ENCODE data around the gene HIBCH. TPM values are rescaled to one million over a fixed set of nuclear protein-coding genes. Genes with fewer than 3 reads are reported as not detected.
A peak's percentile ranks its signal among the peaks of the same experiment; 100 is the strongest.

The HIBCH gene
- total and polyA plus RNA-seq, 2 experiments from 2014 or later = 15.9 to 70.0 TPM

DNA sequence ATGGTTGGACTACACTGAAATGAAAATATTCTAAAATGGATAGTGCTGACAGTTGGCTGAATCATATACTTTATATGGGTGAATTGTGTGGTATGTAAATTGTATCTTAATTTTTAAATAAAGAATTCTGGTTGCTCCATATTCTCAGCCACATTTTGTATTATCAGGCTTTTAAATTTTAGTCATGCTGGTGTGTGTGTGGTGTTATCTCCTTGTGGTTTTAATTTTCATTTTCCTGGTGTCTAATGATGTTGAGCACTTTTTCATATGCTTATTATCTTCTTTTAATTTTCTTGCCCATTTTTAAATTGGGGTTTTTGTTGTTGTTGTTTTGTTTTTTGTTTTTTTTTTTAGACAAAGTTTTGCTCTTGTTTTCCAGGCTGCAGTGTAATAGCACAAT, 3.8 kb upstream of the HIBCH start:
- no peak overlapping the region for H3K27ac ChIP-seq
- no peak for DNase-seq (ENCODE audit: low read depth in 1 of 2, low spot score in 1 of 2)
- H3K4me1 ChIP-seq (ENCODE audit: low read depth) = peaks cover 3% of the 10 kb centered on the region
- TF ChIP-seq, protein P1, sequence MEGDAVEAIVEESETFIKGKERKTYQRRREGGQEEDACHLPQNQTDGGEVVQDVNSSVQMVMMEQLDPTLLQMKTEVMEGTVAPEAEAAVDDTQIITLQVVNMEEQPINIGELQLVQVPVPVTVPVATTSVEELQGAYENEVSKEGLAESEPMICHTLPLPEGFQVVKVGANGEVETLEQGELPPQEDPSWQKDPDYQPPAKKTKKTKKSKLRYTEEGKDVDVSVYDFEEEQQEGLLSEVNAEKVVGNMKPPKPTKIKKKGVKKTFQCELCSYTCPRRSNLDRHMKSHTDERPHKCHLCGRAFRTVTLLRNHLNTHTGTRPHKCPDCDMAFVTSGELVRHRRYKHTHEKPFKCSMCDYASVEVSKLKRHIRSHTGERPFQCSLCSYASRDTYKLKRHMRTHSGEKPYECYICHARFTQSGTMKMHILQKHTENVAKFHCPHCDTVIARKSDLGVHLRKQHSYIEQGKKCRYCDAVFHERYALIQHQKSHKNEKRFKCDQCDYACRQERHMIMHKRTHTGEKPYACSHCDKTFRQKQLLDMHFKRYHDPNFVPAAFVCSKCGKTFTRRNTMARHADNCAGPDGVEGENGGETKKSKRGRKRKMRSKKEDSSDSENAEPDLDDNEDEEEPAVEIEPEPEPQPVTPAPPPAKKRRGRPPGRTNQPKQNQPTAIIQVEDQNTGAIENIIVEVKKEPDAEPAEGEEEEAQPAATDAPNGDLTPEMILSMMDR (IDR thresholded peaks at IDR 0.05; ENCODE audit: low read depth, low read length) = no peak
- H3K27me3 ChIP-seq = no peaks in the 10 kb centered on the region
- no peaks in the 10 kb centered on the region for H3K9me3 ChIP-seq (ENCODE audit: low read depth)
- H3K4me3 ChIP-seq = no peak overlapping the region
- no peaks in the 10 kb centered on the region for H3K36me3 ChIP-seq

DNA sequence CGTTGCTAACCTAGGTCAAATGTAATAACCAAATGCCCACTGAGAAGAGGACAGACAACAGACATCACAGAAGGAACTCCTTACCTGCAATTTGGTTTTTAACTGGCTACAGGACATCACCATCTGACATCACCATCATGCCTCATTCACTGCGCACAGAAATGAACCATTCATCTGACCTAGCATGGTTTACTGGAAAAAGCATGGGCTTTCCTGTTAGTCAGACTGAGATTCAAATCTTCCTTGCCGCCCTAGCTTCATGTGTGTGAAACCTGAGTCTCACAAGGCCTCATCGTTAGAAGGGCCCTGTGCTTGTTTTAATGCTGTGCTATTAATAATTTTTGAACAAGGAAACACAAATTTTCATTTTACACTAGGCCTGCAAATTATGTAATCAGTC, 1.1 kb upstream of the HIBCH start:
- TF ChIP-seq, protein P1 (IDR thresholded peaks at IDR 0.05; ENCODE audit: low read depth, low read length) = no peak
- no peak for DNase-seq (ENCODE audit: low read depth in 1 of 2, low spot score in 1 of 2)
- Histone ChIP-seq H3K4me1 (ENCODE audit: low read depth) (peaks cover 4% of the 10 kb centered on the region), H3K27me3 (no peaks in the 10 kb centered on the region), H3K27ac (no peak overlapping the region), H3K4me3 (no peak overlapping the region), H3K36me3 (no peaks in the 10 kb centered on the region), H3K9me3 (ENCODE audit: low read depth) (no peaks in the 10 kb centered on the region)

GRCh38 chr2:190318931-190319554, 583 bp downstream of the HIBCH start:
- no peaks in the 10 kb centered on the region for H3K27me3 ChIP-seq
- peaks cover 4% of the 10 kb centered on the region for H3K4me1 ChIP-seq (ENCODE audit: low read depth)
- H3K36me3 ChIP-seq = no peaks in the 10 kb centered on the region
- TF ChIP-seq, protein P1 (IDR thresholded peaks at IDR 0.05; ENCODE audit: low read depth, low read length) = no peak
- peak overlapping the region; percentile 61 for H3K4me3 ChIP-seq
- DNase-seq (ENCODE audit: low read depth in 1 of 2, low spot score in 1 of 2) = peak in 1 of 2 donors; percentile 27
- no peaks in the 10 kb centered on the region for H3K9me3 ChIP-seq (ENCODE audit: low read depth)
- peak overlapping the region; percentile 70 for H3K27ac ChIP-seq

- no peaks in the 10 kb centered on the region for H3K36me3 ChIP-seq
- H3K27ac ChIP-seq = peak overlapping the region; percentile 70
- peak overlapping the region; percentile 61 for H3K4me3 ChIP-seq
- TF ChIP-seq, protein P1 (IDR thresholded peaks at IDR 0.05; ENCODE audit: low read depth, low read length) = no peak
- H3K4me1 ChIP-seq (ENCODE audit: low read depth) = peaks cover 4% of the 10 kb centered on the region
- H3K9me3 ChIP-seq (ENCODE audit: low read depth) = no peaks in the 10 kb centered on the region
- no peaks in the 10 kb centered on the region for H3K27me3 ChIP-seq
- no peak for DNase-seq (ENCODE audit: low read depth in 1 of 2, low spot score in 1 of 2)
These were observed 1.1 kb downstream of the HIBCH start for GRCh38 chr2:190318514-190318913.

DNA sequence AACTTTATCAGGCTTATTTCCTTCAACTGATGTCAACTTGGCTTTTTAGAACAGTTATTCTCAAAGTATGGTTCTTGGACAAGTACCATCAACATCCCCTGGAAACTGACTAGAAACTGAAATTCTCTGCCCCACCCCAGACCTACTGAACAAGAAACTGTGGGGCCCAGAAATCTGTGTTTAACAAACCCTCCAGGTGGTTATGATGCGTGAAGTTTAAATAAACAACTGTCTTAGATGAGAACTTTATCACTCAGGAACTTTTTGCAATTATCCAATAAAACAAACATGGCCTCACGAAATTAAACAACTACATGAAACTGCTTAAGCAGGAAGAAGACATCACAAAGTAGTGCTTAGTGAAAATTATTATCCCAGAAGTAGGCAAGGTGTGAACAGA, 4.4 kb downstream of the HIBCH start:
- no peaks in the 10 kb centered on the region for H3K27me3 ChIP-seq
- no peak overlapping the region for H3K4me3 ChIP-seq
- peaks cover 4% of the 10 kb centered on the region for H3K4me1 ChIP-seq (ENCODE audit: low read depth)
- no peak overlapping the region for H3K27ac ChIP-seq
- no peaks in the 10 kb centered on the region for H3K36me3 ChIP-seq
- no peak for DNase-seq (ENCODE audit: low read depth in 1 of 2, low spot score in 1 of 2)
- H3K9me3 ChIP-seq (ENCODE audit: low read depth) = no peaks in the 10 kb centered on the region
- TF ChIP-seq, protein P1 (IDR thresholded peaks at IDR 0.05; ENCODE audit: low read depth, low read length) = no peak

Measured in cardiac muscle cell (in vitro differentiated cells and primary cell).